ACC112 (cell line): Measurements from ENCODE around the gene CPT1A.

Experiments
- H2AFZ ChIP-seq: fragments of 200-600 bp; sonication (generic); one replicate; pipeline ENCODE4 v1.6.0; 2017; ENCODE audit warnings: antibody characterized with exemption, low read length; ENCODE audit not compliant: unreplicated experiment
- H3K27ac ChIP-seq: fragments of 200-600 bp; sonication (generic); 2 replicates; pipeline ENCODE4 v1.5.1; 2014; ENCODE audit warnings: low read depth, mild to moderate bottlenecking, antibody characterized with exemption, low read length, moderate library complexity
- H3K27me3 ChIP-seq: fragments of 200-600 bp; sonication (generic); 2 replicates; pipeline ENCODE4 v1.6.1; 2014; ENCODE audit warnings: mild to moderate bottlenecking, antibody characterized with exemption, low read length, moderate library complexity, mixed read lengths; ENCODE audit not compliant: insufficient read depth
- H3K36me3 ChIP-seq: fragments of 200-600 bp; sonication (generic); 2 replicates; pipeline ENCODE4 v1.6.1; 2016; ENCODE audit warnings: mild to moderate bottlenecking, antibody characterized with exemption, low read length, moderate library complexity, mixed read lengths; ENCODE audit not compliant: insufficient read depth
- H3K4me1 ChIP-seq: fragments of 200-600 bp; sonication (generic); one replicate; pipeline ENCODE4 v1.6.1; 2016; ENCODE audit warnings: low read length, mixed read lengths; ENCODE audit not compliant: insufficient read depth, unreplicated experiment, control insufficient read depth
- H3K4me3 ChIP-seq: fragments of 200-600 bp; sonication (generic); 2 replicates; pipeline ENCODE4 v1.5.1; 2014; ENCODE audit warnings: mild to moderate bottlenecking, low read depth, low read length
- H3K79me2 ChIP-seq: fragments of 200-600 bp; sonication (generic); one replicate; pipeline ENCODE4 v1.6.0; 2016; ENCODE audit warnings: low read length; ENCODE audit not compliant: control insufficient read depth, unreplicated experiment, insufficient read depth

The CPT1A gene

DNA sequence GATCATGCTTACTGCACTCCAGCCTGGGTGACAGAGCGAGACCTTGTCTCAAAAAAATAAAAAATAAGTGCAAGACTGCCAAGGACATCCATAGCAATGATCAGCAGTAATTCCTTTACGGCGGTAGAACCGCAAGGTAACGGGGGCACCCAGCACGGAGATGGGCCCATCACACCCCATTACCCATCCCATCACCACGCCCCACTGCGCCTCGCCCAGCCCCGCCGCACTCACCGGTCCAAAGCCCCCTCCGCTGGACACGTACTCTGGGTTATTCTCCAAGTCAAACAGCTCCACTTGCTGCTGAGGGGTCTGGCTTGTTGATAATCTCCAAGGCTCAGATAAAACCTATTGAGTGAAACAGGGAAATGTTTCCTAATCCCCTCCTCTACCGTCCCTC is 81.7 kb downstream of the CPT1A start:
- H3K27ac ChIP-seq: no peak overlapping the region
- H3K27me3 ChIP-seq: no peaks in the 10 kb centered on the region
- H3K4me3 ChIP-seq: no peak overlapping the region
- no peak overlapping the region for H2AFZ ChIP-seq
- peaks cover 11% of the 10 kb centered on the region; the same call in 1 of the 2 replicates for H3K36me3 ChIP-seq
- H3K4me1 ChIP-seq: no peaks in the 10 kb centered on the region
- no peaks in the 10 kb centered on the region for H3K79me2 ChIP-seq

DNA sequence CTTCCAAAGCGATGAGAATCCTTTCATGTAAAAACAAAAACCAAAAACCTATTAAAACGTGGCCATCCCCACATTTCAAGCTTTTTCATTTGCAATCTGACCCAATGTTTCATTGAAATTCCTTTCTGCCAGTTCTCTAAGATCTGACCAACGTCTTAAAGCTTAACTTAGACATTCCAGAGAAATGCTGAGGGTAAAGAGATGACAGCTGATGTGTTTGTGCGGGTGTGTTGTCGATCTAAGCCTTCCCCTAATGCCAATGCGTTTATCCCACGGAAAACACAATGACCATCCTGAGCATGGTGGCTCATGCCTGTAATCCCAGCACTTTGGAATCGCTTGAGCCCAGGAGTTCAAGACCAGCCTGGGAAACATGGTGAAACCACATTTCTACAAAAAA is 84.0 kb downstream of the CPT1A start:
- H3K36me3 ChIP-seq: peaks cover 14% of the 10 kb centered on the region; the same call in 1 of the 2 replicates
- H3K27ac ChIP-seq: no peak overlapping the region
- H3K4me1 ChIP-seq: no peaks in the 10 kb centered on the region
- H3K4me3 ChIP-seq: no peak overlapping the region
- H3K27me3 ChIP-seq: no peaks in the 10 kb centered on the region
- no peak overlapping the region for H2AFZ ChIP-seq
- no peaks in the 10 kb centered on the region for H3K79me2 ChIP-seq

DNA sequence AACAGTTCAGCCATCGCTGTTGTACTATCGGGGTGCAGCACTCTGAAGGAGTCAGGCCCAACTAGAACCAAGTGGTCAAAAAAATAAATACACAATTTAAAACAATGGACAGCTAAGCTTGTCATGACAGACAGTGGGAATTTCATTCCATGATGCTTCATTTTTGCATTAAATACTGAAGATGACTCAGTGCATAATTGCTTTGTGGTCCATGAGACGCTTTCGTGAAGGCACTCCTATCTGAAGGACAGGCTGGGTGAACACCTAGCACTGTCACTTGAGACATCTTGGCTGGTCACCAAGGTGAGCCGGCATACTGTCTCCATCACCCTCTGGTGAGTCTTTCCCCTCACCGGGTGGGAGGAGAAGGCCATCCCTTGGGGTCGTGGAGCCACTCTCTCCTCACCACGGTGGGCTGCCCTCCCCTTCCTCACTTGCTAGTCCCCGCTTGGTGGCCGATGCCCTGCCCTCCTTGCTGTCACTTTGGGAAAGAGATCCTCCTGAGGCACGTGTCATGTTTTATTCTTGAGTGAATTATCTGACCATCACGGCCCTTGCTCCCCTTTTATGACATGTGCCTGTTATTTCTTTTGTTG is 85.4 kb downstream of the CPT1A start:
- Histone ChIP-seq H2AFZ (no peak overlapping the region), H3K4me3 (no peak overlapping the region), H3K27ac (no peak overlapping the region), H3K36me3 (peaks cover 13% of the 10 kb centered on the region; the same call in 1 of the 2 replicates), H3K4me1 (no peaks in the 10 kb centered on the region), H3K27me3 (peaks cover 1% of the 10 kb centered on the region; the same call in 1 of the 2 replicates), H3K79me2 (no peaks in the 10 kb centered on the region)

DNA sequence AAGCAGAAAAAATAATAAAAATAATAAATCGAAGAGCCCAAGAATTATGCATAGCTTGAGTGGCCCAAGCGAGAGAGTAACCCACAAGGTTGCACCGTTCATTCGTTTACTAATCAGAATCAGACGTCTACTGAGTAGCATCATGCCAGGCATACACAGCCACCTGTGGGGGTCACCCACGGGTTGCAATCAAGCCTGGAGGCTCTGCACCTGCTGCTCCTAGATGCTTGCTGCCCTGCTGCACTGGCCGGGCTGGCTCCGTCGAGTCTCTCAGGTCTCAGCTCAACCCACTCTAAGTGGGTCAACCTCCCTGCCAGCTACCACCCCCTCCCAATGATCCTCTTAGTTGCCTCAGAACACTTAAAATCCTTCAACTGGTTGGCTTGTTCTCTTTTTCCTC is 88.4 kb downstream of the CPT1A start:
- Histone ChIP-seq H3K27me3 (peaks cover 21% of the 10 kb centered on the region), H3K79me2 (no peaks in the 10 kb centered on the region), H3K4me1 (no peaks in the 10 kb centered on the region), H3K4me3 (no peak overlapping the region), H3K27ac (no peak overlapping the region), H2AFZ (no peak overlapping the region), H3K36me3 (peaks cover 10% of the 10 kb centered on the region; the same call in 1 of the 2 replicates)

DNA sequence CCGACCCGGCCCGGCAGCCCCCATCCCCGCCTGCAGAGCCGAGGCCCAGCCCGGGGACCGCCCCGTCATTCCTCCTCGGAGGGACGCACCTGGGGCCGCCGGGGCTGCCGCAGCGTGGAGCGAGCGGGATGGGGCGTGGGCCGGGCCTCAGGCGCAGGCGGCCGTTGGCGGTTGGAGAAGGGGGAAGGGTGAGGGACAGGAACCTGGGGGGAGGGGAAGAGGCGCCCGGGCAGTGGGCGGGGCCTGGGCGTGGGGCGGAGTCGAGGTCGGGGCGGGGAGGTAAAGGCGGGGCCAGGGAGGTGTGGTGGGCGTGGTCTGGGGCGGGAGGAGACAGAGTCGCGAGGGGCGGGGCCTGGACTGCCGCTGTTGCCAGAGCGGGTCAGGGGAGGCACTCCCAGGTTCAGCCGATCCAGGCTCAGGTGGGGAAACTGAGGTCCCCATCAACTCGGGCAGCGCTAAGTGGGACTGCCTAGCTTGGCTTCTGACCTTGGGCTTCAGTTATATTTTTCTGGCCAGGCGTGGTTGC is 90.3 kb downstream of the CPT1A start, which contains the start of gene TESMIN:
Gene TESMIN, minus strand, starts transcription at position 190 of the 526 bp plus-strand sequence. CDS start 860 bp downstream, outside the sequence.
- peaks cover 4% of the 10 kb centered on the region; the same call in 1 of the 2 replicates for H3K36me3 ChIP-seq
- H3K27me3 ChIP-seq: peaks cover 23% of the 10 kb centered on the region
- H3K4me1 ChIP-seq: no peaks in the 10 kb centered on the region
- H2AFZ ChIP-seq: no peak within 1 kb of the TSS
- no peak within 1 kb of the TSS for H3K27ac ChIP-seq
- peak within 1 kb of the TSS; percentile 63; the same call in 1 of the 2 replicates for H3K4me3 ChIP-seq
- H3K79me2 ChIP-seq: no peaks in the 10 kb centered on the region

DNA sequence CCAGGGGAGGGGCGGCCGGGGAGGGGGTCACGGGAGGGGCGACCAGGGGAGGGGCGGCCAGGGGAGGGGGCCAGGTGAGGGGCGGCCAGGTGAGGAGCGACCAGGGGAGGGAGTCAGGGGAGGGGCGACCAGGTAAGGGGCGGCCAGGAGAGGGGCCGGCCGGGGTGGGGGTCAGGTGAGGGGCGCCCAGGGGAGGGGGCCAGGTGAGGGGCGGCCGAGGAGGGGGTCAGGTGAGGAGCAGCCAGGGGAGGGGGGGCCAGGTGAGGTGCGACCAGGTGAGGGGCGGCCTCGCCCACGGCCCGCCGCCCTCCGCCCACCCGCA is 90.8 kb downstream of the CPT1A start:
- Histone ChIP-seq H3K79me2 (no peaks in the 10 kb centered on the region), H3K27ac (no peak overlapping the region), H3K27me3 (peaks cover 23% of the 10 kb centered on the region), H3K4me1 (no peaks in the 10 kb centered on the region), H3K4me3 (peak overlapping the region; percentile 63; the same call in 1 of the 2 replicates), H3K36me3 (peaks cover 3% of the 10 kb centered on the region; the same call in 1 of the 2 replicates), H2AFZ (no peak overlapping the region)

DNA sequence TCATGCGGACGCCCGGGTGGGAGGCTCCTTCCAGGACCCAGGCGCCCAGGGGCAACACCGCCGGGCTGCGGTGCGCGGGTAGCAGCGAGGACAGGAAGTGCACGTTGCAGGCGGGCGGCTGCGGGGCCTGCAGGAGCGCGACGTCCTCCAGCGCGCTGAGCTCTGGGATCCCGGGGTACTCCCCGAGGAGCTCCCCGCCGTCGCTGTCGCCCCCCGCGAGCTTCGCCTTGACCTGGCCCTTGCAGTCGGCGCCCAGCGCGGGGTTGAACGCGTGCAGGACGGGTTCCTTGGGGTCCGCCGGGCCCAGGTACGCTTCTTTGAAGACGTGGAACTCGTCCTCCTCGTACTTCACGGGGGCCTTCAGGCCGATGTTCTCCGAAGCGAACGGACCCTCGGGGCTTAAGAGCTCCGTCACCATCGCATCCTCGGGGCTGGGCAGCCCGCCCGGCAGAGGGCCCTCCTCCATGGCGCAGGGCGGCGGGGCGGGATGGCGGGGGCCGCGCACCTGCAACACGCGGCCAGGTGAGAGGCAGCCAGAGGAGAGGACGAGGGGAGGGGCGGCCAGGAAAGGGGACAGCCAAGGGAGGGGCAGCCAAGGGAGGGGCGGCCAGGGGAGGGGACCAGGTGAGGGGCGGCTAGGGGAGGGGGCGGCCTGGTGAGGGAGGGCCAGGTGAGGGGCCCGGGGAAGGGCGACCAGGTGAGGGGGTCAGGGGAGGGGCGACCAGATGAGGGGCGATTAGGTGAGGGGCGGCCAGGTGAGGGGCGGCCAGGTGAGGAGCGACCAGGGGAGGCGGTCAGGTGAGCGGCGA is 91.3 kb downstream of the CPT1A start:
- peaks cover 3% of the 10 kb centered on the region; the same call in 1 of the 2 replicates for H3K36me3 ChIP-seq
- peaks cover 23% of the 10 kb centered on the region for H3K27me3 ChIP-seq
- H3K79me2 ChIP-seq: no peaks in the 10 kb centered on the region
- no peak overlapping the region for H3K27ac ChIP-seq
- H2AFZ ChIP-seq: no peak overlapping the region
- H3K4me3 ChIP-seq: no peak overlapping the region
- H3K4me1 ChIP-seq: no peaks in the 10 kb centered on the region

DNA sequence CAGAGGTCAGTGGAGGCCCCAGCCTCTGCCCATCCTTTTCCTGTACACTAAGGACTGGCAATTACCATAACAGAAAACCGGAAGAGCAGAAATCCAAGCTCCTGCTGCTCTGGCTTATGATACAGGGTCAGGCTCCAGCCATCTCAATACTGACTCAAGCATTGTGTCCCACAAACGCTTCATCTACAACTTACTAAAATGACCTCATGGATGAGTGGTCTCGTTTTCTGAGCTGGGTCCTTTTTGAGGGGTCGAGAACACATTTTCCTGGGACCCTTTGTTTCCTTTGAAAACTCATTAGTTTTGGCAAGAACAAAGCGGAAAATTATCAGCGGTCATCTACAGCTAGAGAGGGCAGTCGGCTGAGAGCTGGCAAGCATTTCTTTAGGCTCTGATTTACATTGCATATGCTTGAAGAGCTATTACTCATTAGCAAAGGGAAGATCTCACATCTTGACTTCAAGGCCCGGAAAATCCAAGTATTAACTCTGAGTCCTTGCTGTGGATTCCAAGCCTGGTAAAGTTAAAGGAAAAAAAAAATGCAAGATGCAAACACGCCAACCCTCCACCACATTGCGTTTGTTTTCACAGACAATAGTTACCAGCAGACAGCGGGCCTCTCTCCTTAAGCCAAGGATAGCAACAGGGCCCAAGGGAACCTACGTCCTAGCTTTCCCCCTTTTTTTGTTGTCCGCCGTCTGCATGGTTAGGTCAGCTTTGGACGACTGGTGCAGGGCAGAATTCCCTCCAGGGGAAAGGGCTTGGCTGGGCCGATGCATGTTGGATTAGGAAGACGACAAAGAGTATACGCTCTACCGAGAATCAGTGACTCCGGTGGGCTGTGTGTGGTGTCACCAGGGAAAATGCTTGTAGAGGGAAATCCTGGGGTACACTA is 92.2 kb downstream of the CPT1A start:
- Histone ChIP-seq H3K27me3 (peaks cover 23% of the 10 kb centered on the region), H3K27ac (no peak overlapping the region), H3K36me3 (peaks cover 3% of the 10 kb centered on the region; the same call in 1 of the 2 replicates), H3K4me1 (no peaks in the 10 kb centered on the region), H3K4me3 (no peak overlapping the region), H2AFZ (no peak overlapping the region), H3K79me2 (no peaks in the 10 kb centered on the region)

DNA sequence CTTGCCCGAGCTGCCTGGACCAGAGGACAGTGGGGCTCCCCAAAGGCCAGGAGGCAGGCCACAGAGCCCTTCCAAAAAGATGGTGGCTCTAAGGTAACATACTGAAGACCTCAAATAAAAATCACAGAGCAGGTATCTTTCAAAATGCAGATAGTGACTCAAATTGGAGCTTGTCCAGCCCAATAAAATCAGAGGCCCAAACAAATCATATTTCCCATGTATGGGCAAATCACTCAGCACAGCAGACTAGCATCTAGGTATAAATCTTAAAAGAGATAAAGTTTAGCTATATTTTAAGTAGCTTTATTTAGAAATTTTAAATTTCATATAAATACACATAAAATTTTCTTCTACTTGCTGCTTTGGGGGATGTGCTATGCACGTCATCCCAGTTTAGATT is 93.7 kb downstream of the CPT1A start:
- Histone ChIP-seq H3K4me3 (no peak overlapping the region), H3K27ac (no peak overlapping the region), H3K36me3 (no peaks in the 10 kb centered on the region), H3K27me3 (peaks cover 23% of the 10 kb centered on the region), H3K79me2 (no peaks in the 10 kb centered on the region), H3K4me1 (no peaks in the 10 kb centered on the region), H2AFZ (no peak overlapping the region)

DNA sequence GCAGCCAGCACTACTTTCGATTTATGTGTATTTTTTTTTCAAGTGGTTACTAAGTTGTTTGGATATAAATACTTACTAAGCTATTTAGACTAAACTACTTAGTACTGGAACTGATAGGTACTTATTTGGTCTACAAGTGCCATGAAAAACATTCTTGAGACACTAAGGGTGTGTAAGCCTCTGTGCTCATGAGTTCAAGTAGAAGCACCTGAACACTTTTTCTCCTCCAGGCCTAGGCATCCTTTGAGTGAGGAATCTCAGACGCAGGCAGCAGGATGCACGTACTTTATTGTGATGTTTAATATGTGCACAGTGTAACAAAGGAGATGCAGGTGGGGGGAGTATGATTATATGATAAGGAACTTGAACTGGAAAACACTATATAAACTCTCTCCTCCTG is 98.2 kb downstream of the CPT1A start:
- H3K27me3 ChIP-seq: peaks cover 7% of the 10 kb centered on the region
- no peaks in the 10 kb centered on the region for H3K79me2 ChIP-seq
- H3K36me3 ChIP-seq: no peaks in the 10 kb centered on the region
- no peaks in the 10 kb centered on the region for H3K4me1 ChIP-seq
- no peak overlapping the region for H3K4me3 ChIP-seq
- H3K27ac ChIP-seq: no peak overlapping the region
- H2AFZ ChIP-seq: no peak overlapping the region
